ENCODE data around the gene RRP15.

Gene RRP15

GRCh38 chr1:218274511-218274910 lies 10.6 kb upstream of the RRP15 start:
- no peak for TF ChIP-seq CTCF (IDR thresholded peaks at IDR 0.05)

GRCh38 chr1:218275823-218276222 lies 9.3 kb upstream of the RRP15 start:
- TF ChIP-seq CTCF (IDR thresholded peaks at IDR 0.05): no peak

GRCh38 chr1:218281285-218281684 lies 3.8 kb upstream of the RRP15 start:
- peak; percentile 34; the same call in 1 of the 2 replicates for TF ChIP-seq CTCF (IDR thresholded peaks at IDR 0.05)

DNA sequence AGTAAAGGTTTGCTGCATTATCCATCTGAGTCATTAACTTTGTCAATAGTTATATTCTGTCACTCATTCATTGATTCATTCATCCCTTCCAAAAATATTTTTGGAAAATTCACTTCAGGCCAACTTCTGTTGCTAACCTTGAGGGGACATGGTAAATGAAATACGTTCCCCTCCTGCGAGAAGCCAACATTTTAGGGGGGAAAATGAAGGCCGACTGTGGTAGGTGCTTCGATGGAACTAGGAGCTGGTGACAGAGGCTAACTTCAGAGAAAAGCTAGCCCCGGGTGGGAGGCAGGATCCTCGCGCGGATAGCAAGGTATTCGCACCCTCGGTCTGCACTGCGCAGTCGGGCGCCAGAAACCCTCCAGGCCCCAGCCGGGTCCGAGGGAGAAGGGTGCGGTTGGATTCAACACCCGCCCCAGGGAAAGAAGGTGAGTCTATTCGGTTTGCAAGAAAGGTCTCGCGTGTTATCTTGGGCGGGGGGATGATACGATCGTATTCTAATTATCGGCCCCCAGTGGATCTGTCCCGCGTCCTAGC lies 646 bp upstream of the RRP15 start:
- TF ChIP-seq CTCF (IDR thresholded peaks at IDR 0.05): no peak

- no peak for TF ChIP-seq CTCF (IDR thresholded peaks at IDR 0.05)
Measured at GRCh38 chr1:218292515-218292914, 7.4 kb downstream of the RRP15 start.

DNA sequence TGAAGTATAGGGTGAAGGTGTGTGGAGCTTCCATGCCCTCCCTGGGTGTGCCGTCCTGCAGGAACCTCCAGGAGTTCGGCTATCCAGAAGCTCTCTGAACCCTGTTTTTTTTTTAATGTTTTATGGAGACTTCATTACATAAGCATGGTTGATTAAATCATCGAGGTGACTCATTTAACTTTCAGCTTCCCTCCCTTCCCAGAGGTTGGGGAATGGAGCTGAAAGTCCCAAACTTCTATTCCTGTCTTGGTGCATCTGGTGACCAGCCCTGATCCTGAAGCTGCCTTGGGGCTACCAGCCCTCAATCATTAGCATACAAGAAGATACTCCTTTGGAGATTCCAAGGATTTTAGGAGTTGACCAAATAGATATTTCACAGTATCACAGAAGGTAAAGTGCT lies 9.5 kb downstream of the RRP15 start:
- no peak for TF ChIP-seq CTCF (IDR thresholded peaks at IDR 0.05)

- no peak for TF ChIP-seq CTCF (IDR thresholded peaks at IDR 0.05)
Measured at GRCh38 chr1:218296162-218296561, 11.1 kb downstream of the RRP15 start.

DNA sequence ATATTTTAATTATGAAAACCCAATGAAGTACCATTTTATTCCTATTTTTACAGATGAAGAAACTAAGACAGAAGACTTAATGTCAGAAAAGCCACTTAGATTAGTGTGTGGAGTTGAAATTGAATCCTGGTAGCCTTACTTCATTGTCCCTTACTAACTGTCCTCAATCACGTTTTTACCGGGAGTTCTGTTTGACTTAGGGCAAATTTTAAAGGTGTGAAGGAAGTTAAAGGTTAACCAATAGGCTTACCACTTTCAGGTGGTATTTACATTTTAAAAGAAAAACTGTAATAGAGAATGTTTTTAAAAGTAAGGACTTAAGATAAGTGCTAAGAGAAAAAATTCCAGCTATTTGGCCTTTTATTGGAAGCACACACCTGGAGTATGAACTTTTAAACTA lies 12.4 kb downstream of the RRP15 start:
- TF ChIP-seq CTCF (IDR thresholded peaks at IDR 0.05): no peak
